Left lung (tissue), 10 donors: Measurements from ENCODE around the gene PPIP5K1. TPM values are rescaled to one million over a fixed set of nuclear protein-coding genes. Genes with fewer than 3 reads are reported as not detected.

Source experiments
- ATAC-seq: fragments of 200-7000 bp; cut with Tn5 transposase; one replicate; pipeline ENCODE4 v1.9.1; 2020; ENCODE audit warnings: moderate library complexity
- DNase-seq, 4 donors: peaks; one replicate each; pipeline ENCODE4 v3.0.0-alpha.2; 2013 to 2020
- H3K27ac ChIP-seq, 2 donors: fragments of 200-600 bp; sonication (generic) in 1 of 2; one replicate each; pipeline versions ENCODE4 v1.5.0 to v1.8.0; 2020 to 2021
- H3K27me3 ChIP-seq, 2 donors: fragments of 200-600 bp; sonication (generic) in 1 of 2; one replicate each; pipeline versions ENCODE4 v1.5.0 to v1.8.0; 2020 to 2021
- H3K36me3 ChIP-seq, 2 donors: fragments of 200-600 bp; sonication (generic) in 1 of 2; one replicate each; pipeline versions ENCODE4 v1.5.0 to v1.8.0; 2020 to 2021
- H3K4me1 ChIP-seq, 2 donors: fragments of 200-600 bp; one replicate each; pipeline ENCODE4 v1.8.0; 2021
- H3K4me3 ChIP-seq, 2 donors: fragments of 200-600 bp; sonication (generic) in 1 of 2; one replicate each; pipeline versions ENCODE4 v1.5.0 to v1.8.0; 2020 to 2021; ENCODE audit warnings: mild to moderate bottlenecking in 1 of 2
- H3K9me3 ChIP-seq, 2 donors: fragments of 200-600 bp; sonication (generic) in 1 of 2; one replicate each; pipeline versions ENCODE4 v1.5.0 to v1.8.0; 2020 to 2021
- intact Hi-C, 2 donors: fragments of 100-400 bp; cut with DNase I; formaldehyde crosslinking; loops; one replicate each; pipeline versions ENCODE4 v1.11.2 to v1.14.2; 2022
- polyA plus RNA-seq, 6 donors: library from polyadenylated mRNA; unstranded; fragments of 120-200 nt; gene quantifications; one replicate each; pipeline ENCODE4 v1.2.1, GENCODE V29; 2013; ENCODE audit not compliant: insufficient read length in 6 of 6
- total RNA-seq, 2 donors: library from RNA; stranded (reverse); fragmentation: NEBNext Ultra II Directional; extraction: Animal tissue kit (Norgen Biotek cat#: 25700); gene quantifications; one replicate each; pipeline ENCODE4 v1.2.1, GENCODE V29; 2021
- TF ChIP-seq, protein P1 (sequence below), 2 donors: fragments of 200-600 bp; sonication (generic) in 1 of 2; IDR thresholded peaks; one replicate each; pipeline versions ENCODE4 v1.5.0 to v1.8.0; 2021; ENCODE audit warnings: antibody characterized with exemption in 2 of 2
- donor health status: DM: no; HTN: yes; CAD: no.
- donor health status: DM: no; HTN: no; CAD: no.

PPIP5K1 gene
- total and polyA plus RNA-seq, 8 donors: 20.2 to 35.7 (median 28.3) TPM

DNA sequence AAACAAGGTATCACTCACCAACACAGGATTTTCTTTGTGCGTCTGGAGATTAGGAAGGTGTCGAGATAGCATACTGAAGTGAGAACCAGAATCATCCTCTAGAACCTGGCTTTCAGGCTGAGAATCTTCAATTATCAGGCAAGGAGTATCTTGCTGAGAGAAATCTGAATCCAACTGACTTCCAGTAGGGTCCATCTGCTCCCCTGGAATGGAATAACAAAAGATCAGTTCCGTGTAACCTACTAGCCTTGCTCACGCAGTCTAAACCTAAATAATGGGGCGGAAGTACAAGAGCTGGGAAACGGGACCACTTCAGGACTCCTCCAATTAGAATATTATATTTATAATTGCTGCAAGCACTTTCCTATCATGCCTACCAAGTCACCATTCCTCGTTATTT lies 97.7 kb downstream of the PPIP5K1 start:
- intact Hi-C loops: no loop called here
- H3K27me3 ChIP-seq: no peaks in the 10 kb centered on the region
- ATAC-seq: no peak
- peaks cover 0 to 21% of the 10 kb centered on the region in 2 donors for H3K4me1 ChIP-seq
- peak overlapping the region; percentile 78 to 87 for H3K4me3 ChIP-seq
- peak overlapping the region; percentile 62 to 75 for H3K27ac ChIP-seq
- peak in 1 of 4 donors; percentile 6 for DNase-seq
- no peaks in the 10 kb centered on the region for H3K9me3 ChIP-seq
- TF ChIP-seq, protein P1, sequence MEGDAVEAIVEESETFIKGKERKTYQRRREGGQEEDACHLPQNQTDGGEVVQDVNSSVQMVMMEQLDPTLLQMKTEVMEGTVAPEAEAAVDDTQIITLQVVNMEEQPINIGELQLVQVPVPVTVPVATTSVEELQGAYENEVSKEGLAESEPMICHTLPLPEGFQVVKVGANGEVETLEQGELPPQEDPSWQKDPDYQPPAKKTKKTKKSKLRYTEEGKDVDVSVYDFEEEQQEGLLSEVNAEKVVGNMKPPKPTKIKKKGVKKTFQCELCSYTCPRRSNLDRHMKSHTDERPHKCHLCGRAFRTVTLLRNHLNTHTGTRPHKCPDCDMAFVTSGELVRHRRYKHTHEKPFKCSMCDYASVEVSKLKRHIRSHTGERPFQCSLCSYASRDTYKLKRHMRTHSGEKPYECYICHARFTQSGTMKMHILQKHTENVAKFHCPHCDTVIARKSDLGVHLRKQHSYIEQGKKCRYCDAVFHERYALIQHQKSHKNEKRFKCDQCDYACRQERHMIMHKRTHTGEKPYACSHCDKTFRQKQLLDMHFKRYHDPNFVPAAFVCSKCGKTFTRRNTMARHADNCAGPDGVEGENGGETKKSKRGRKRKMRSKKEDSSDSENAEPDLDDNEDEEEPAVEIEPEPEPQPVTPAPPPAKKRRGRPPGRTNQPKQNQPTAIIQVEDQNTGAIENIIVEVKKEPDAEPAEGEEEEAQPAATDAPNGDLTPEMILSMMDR (IDR thresholded peaks at IDR 0.05): no peak
- peaks cover 0 to 8% of the 10 kb centered on the region in 2 donors for H3K36me3 ChIP-seq

DNA sequence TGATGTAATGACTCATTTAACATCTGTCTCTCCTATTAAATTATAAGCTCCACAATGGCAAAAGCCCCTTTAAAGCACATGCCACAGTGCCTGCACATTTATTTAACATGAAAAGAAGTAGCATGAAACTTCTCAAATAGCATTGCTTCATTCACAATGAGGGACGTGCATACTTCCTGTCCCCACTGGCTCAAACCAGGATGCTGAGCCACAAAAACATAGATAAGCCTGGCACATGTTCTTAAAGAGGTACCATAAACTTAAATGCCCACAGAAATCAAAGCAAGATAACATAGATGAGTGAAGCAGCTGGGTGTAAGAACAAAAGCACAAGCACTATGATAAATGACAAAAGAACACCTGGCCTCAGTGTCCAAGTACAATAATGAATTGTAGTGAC lies 100.8 kb downstream of the PPIP5K1 start:
- intact Hi-C loops: no loop called here
- Histone ChIP-seq H3K27me3 (no peaks in the 10 kb centered on the region), H3K27ac (no peak overlapping the region), H3K36me3 (peaks cover 0 to 17% of the 10 kb centered on the region in 2 donors), H3K4me1 (peaks cover 0 to 21% of the 10 kb centered on the region in 2 donors), H3K4me3 (no peak overlapping the region), H3K9me3 (no peaks in the 10 kb centered on the region)
- DNase-seq: no peak
- no peak for ATAC-seq
- TF ChIP-seq, protein P1 (IDR thresholded peaks at IDR 0.05): no peak

DNA sequence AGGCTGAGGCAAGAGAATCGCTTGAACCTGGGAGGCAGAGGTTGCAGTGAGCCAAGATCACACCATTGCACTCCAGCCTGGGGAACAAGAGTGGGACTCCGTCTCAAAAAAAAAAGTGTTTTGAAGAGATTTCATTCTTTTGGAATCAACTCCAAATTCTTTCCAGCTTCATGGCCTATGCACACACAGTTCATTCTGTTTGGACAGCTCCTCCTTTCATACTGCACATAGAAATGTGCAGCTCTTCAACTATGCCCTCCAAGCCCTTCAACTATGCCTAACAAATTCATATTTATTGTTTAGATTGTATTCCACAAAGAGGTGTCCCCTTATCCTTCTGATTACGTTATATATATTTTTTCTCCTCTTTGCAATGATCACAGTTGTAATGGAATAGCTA lies 101.2 kb downstream of the PPIP5K1 start:
- Histone ChIP-seq H3K27ac (no peak overlapping the region), H3K9me3 (no peaks in the 10 kb centered on the region), H3K27me3 (no peaks in the 10 kb centered on the region), H3K4me1 (peaks cover 0 to 21% of the 10 kb centered on the region in 2 donors), H3K4me3 (no peak overlapping the region), H3K36me3 (peaks cover 0 to 17% of the 10 kb centered on the region in 2 donors)
- intact Hi-C loops: no loop called here
- DNase-seq: no peak
- TF ChIP-seq, protein P1 (IDR thresholded peaks at IDR 0.05): no peak
- ATAC-seq: no peak

DNA sequence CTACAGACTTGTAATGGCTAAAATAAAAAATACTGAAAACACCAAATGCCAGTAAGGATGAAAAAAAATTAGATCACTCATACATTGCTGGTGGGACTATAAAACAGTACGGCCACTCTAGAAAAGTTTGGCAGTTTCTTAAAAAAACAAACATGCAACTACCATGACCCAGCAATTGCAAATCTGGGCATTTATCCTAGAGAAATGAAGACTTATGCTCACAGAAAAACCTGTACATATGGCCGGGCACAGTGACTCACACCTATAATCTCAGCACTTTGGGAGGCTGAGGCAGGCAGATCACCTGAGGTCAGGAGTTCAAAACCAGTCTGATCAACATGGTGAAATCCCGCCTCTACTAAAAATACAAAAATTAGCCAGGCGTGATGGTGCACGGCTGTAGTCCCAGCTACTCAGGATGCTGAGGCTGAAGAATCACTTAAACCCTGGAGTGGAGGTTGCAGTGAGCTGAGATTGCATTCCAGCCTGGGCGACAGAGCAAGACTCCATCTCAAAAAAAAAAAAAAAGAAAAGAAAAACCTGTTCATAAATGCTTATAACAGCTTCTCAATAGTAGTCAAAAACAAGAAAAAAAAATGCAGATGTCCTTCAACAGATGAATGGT lies 102.6 kb downstream of the PPIP5K1 start:
- TF ChIP-seq, protein P1 (IDR thresholded peaks at IDR 0.05): no peak
- intact Hi-C loops: no loop called here
- Histone ChIP-seq H3K27me3 (no peaks in the 10 kb centered on the region), H3K36me3 (peaks cover 0 to 21% of the 10 kb centered on the region in 2 donors), H3K4me1 (peaks cover 0 to 15% of the 10 kb centered on the region in 2 donors), H3K27ac (no peak overlapping the region), H3K9me3 (no peaks in the 10 kb centered on the region), H3K4me3 (no peak overlapping the region)
- DNase-seq (no peak), ATAC-seq (no peak)

DNA sequence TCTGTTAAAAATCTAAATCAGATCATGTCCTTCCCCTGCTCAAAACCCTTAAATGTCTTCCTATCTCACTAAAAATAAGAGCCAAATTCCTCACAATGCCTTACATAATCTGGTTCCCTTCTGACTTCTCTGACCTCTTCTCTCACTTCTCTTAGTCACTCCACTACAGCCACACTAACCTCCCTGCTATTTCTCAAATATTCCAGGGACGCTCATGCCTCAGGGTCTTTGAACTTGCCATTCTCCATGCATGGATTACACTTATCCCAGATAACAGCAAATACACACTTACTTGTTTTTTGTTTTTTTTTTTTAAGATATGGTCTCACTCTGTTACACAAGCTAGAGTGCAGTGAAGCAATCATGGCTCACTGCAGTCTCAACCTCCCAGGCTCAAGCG lies 105.6 kb downstream of the PPIP5K1 start:
- Histone ChIP-seq H3K27ac (no peak overlapping the region), H3K27me3 (no peaks in the 10 kb centered on the region), H3K4me1 (peaks cover 0 to 4% of the 10 kb centered on the region in 2 donors), H3K36me3 (peaks cover 0 to 34% of the 10 kb centered on the region in 2 donors), H3K9me3 (no peaks in the 10 kb centered on the region), H3K4me3 (no peak overlapping the region)
- TF ChIP-seq, protein P1 (IDR thresholded peaks at IDR 0.05): no peak
- DNase-seq (no peak), ATAC-seq (no peak)
- intact Hi-C loops: no loop called here

Other genes with a start within 250 kb of the PPIP5K1 start
- 10 to 100 TPM; 19.9 to 25.5 TPM for gene ZSCAN29, start 219.2 kb downstream of the PPIP5K1 start, total RNA-seq
- gene ZSCAN29, start 219.2 kb downstream of the PPIP5K1 start, polyA plus RNA-seq: 10 to 100 TPM; 32.2 to 36.1 (median 34.6) TPM
- gene TUBGCP4, start 219.1 kb downstream of the PPIP5K1 start, total RNA-seq: 10 to 100 TPM; 18.5 to 20.8 TPM
- gene TUBGCP4, start 219.1 kb downstream of the PPIP5K1 start, polyA plus RNA-seq: 10 to 100 TPM; 23.9 to 29.0 (median 28.1) TPM
- gene TP53BP1, start 97.1 kb downstream of the PPIP5K1 start, total RNA-seq: 10 to 100 TPM; 32.7 to 42.4 TPM
- 100 to 1,000 TPM in 2 of 6 donors, 10 to 100 TPM in 4; 85.9 to 112 (median 95.5) TPM for gene TP53BP1, start 97.1 kb downstream of the PPIP5K1 start, polyA plus RNA-seq
- 10 to 100 TPM; 12.7 to 13.4 TPM for gene MAP1A, start 72.6 kb downstream of the PPIP5K1 start, total RNA-seq
- gene MAP1A, start 72.6 kb downstream of the PPIP5K1 start, polyA plus RNA-seq: 1 to 10 TPM; 6.4 to 9.4 (median 8.5) TPM
- gene CKMT1B, start 3.8 kb upstream of the PPIP5K1 start, total RNA-seq: 10 to 100 TPM in 1 of 2 donors, 1 to 10 TPM in 1; 3.7 to 11.3 TPM
- gene CKMT1B, start 3.8 kb upstream of the PPIP5K1 start, polyA plus RNA-seq: under 1 TPM in 5 of 6 donors, not detected in 1; 0.10 to 0.69 (median 0.43) TPM
- gene STRC, start 28.6 kb upstream of the PPIP5K1 start, total RNA-seq: under 1 TPM; 0.15 to 0.29 TPM
- 1 to 10 TPM in 3 of 6 donors, under 1 TPM in 3; 0.67 to 1.3 (median 0.88) TPM for gene STRC, start 28.6 kb upstream of the PPIP5K1 start, polyA plus RNA-seq
- 1 to 10 TPM; 2.8 to 4.0 TPM for gene CATSPER2, start 58.6 kb upstream of the PPIP5K1 start, total RNA-seq
- gene CATSPER2, start 58.6 kb upstream of the PPIP5K1 start, polyA plus RNA-seq: 10 to 100 TPM in 2 of 6 donors, 1 to 10 TPM in 4; 7.5 to 10.6 (median 9.4) TPM
- 10 to 100 TPM in 1 of 2 donors, 1 to 10 TPM in 1; 6.2 to 16.8 TPM for gene CKMT1A, start 103.7 kb upstream of the PPIP5K1 start, total RNA-seq
- under 1 TPM in 4 of 6 donors, not detected in 2; 0.18 to 0.49 (median 0.40) TPM for gene CKMT1A, start 103.7 kb upstream of the PPIP5K1 start, polyA plus RNA-seq
- gene PDIA3, start 156.2 kb upstream of the PPIP5K1 start, total RNA-seq: 100 to 1,000 TPM; 518 to 633 TPM
- gene PDIA3, start 156.2 kb upstream of the PPIP5K1 start, polyA plus RNA-seq: 100 to 1,000 TPM; 426 to 576 (median 504) TPM
- gene ELL3, start 186.8 kb upstream of the PPIP5K1 start, total RNA-seq: 10 to 100 TPM in 1 of 2 donors, 1 to 10 TPM in 1; 4.4 to 14.5 TPM
- 1 to 10 TPM; 4.8 to 8.7 (median 6.1) TPM for gene ELL3, start 186.8 kb upstream of the PPIP5K1 start, polyA plus RNA-seq
- 1,000 to 10,000 TPM in 1 of 2 donors, 100 to 1,000 TPM in 1; 930 to 1,311 TPM for gene SERF2, start 202.1 kb upstream of the PPIP5K1 start, total RNA-seq
- gene SERF2, start 202.1 kb upstream of the PPIP5K1 start, polyA plus RNA-seq: 100 to 1,000 TPM; 501 to 612 (median 552) TPM
- gene SERINC4, start 210.0 kb upstream of the PPIP5K1 start, total RNA-seq: under 1 TPM; 0.10 to 0.12 TPM
- under 1 TPM in 2 of 6 donors, not detected in 4; 0.22 to 0.31 TPM for gene SERINC4, start 210.0 kb upstream of the PPIP5K1 start, polyA plus RNA-seq
- 10 to 100 TPM in 1 of 2 donors, 1 to 10 TPM in 1; 9.2 to 14.1 TPM for gene HYPK, start 210.4 kb upstream of the PPIP5K1 start, total RNA-seq
- 10 to 100 TPM; 11.7 to 28.1 (median 17.6) TPM for gene HYPK, start 210.4 kb upstream of the PPIP5K1 start, polyA plus RNA-seq
- gene MFAP1, start 234.5 kb upstream of the PPIP5K1 start, total RNA-seq: 10 to 100 TPM; 21.9 to 22.5 TPM
- gene MFAP1, start 234.5 kb upstream of the PPIP5K1 start, polyA plus RNA-seq: 10 to 100 TPM; 47.3 to 58.6 (median 54.2) TPM
- gene WDR76, start 236.8 kb upstream of the PPIP5K1 start, total RNA-seq: 10 to 100 TPM in 1 of 2 donors, 1 to 10 TPM in 1; 8.6 to 13.4 TPM
- gene WDR76, start 236.8 kb upstream of the PPIP5K1 start, polyA plus RNA-seq: 10 to 100 TPM; 15.0 to 23.1 (median 16.9) TPM